T-helper 1 cell (primary cell): ENCODE data around the gene IQSEC3.

ENCODE experiments used
- DNase-seq, 5 donors: peaks; one replicate each; pipeline ENCODE4 v3.0.0-alpha.2; 2012 to 2020

The IQSEC3 gene

DNA sequence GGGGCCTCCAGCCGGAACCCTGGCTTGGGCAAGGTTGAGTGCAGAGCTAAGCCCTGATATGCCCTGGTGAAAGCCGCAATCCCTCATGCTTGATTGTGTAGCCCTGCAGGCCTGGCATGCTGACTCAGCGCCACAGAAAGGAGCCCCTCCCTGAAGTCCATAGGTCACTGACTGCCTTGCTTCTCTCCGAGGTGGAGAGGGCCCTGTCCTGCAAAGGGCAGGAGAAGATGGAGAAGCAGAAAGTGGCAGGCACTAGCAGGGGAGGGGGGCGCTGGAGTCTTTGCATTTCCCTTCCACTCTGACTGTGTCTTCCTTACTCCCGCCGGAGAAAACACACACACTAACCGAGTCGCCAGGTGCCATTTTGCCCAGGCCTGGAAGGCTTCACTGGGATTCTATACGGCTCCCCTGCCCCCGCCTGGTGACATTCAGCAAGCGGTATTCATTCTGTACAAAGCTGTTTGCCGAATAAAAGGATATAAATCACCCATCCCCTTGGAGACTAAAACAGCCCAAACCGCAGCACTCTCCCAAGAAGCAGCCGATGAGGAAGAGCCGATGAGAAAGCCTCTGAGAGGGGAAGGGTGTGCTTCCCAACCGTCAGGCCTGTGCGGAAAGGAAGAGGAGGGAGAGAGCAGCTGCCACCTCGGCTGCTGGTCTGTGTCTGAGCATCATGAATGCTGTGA is 77.5 kb downstream of the IQSEC3 start:
- DNase-seq = no peak

DNA sequence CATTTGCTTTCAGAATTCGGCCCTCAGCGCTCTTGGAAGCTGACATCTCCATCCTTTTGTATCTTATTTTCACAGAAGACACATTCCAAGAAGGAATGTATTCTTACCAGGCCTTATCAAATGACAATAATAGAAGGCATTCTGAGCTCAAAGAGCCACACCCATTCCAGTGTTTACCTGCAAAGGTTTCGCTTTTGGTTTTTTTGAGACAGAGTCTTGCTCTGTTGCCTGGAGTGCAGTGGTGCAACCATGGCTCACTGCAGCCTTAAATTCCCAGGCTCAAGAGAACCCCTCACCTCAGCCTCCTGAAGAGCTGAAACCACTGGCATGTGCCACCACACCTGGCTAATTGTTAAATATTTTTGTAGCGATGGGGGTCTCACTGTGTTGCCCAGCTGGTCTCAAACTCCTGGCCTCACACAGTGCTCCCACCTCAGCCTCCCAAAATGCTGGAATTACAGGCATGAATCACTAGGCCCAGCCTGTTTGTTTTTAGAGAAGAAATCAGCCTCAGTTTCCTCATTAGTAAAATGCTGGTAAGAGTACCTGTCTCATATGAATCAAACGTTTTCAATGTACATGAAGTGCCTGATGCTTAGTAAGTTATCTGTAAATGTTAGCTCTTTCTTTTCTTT is 78.2 kb downstream of the IQSEC3 start:
- DNase-seq = no peak

DNA sequence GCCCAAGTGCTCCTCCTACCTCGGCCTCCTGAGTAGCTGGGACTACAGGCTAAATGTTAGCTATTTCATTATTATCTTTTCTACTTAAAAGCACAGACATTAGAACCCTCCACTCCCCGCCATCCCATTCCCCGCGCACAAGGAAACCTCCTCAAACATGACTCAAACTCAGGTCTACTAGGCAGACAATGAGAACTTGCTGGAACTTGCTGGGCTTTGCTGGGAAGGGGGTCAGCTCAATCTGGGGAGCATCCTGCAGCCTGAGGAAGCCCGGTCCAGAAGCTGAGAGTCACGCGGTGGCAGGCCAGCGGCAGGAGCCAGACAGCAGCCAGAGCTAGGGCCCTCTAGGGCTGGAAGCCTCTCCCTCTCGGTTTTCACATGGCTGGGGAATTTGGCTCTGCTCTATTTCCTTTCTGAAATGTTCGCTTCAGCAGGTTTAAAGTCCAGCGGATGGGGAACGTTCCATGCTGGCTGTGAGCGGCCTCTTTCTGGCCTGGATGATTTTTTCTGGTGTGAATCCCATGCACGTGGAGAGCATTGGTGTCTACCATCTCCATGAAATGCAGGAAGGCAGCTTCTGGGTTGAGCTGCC is 78.9 kb downstream of the IQSEC3 start:
- DNase-seq = no peak

DNA sequence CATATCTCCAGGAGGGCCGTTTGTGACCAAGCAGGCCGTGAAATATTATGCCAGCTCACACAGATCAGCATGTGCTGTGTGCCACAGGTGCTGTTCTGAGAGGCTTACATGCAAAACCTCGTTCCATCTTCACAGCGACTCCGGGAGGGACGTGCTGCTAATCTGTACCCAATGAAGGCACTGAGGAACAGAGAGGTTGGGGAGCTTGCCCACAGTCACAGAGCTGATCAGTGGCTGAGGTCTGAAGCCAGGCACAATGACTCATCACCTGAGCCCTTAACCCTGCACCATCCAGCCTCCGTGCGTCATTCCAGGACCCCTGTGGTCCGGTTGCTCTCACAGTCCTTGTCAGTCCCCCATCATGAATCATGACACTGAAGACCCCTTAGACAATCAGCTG is 80.7 kb downstream of the IQSEC3 start:
- DNase-seq = no peak

DNA sequence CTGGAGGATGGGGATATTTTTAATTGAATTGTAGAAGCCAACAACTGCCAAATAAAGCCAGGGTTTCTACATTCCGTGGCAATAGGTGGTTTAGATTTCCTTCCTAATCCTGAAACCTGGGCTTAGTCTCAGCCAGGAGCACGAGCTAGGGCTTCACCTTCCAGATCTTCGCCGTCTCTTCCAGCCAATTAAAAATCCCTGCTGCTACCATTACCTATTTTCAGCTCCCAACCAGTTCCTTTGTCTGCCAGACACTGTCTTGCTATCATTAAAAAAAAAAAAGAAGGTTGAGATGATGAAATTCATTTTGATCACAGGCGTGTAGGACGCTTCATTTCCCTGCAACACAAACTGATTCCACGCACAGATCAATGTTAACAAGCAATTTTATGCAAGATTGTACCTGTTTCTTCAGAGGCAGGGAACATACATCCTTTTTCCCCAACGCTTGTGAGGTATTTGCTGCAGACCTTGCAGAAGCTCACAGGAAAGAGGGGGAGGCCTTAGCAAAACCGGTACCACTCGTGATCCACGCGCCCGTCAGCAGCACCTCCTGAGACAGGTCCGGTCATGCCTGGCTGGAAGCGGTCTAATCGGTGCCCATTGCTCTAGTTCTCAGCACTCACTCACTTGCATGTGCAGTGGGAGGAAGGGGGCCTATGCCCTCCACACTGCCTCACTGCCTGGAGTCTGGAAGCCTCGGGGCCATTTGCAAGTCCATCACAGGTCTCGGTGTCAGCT is 82.3 kb downstream of the IQSEC3 start:
- DNase-seq = no peak

DNA sequence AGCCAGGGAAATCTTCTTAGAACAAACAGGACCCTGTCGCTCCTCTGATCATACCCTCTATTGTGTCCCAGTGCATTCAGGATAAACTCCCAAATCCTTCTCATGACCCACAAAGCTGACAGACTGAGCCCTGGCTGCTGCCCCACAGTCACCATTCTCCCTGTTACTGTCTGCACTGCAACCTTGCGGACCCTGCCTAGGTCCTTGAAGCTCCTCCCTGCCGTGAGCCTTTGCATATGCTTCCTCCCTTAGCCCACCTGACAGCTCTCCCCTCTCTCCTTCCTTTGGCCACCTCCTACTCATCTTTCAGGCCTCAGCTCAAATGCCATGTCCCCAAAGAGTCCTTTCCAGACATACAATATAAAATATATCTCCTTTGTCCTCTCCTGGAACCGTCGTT is 85.0 kb downstream of the IQSEC3 start:
- DNase-seq = no peak

DNA sequence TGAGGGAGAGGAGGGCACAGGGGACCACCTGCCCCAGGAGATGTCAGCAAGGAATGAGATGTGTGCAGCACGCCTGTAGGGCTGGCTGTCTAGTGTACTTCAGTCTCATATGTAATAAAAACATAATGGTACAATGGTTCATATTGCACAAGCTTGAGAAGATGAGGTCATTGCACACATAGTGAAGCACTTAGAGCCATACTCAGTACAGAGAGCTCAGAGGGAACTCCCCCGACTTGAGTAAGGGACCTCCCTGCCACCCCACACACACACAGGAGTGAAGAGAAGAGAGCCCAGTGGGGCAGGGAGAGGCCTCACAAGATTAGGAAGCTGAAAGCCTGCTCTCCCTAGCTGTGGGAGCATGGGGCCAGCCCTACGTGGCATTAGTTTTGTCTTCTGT is 85.9 kb downstream of the IQSEC3 start:
- DNase-seq = no peak

DNA sequence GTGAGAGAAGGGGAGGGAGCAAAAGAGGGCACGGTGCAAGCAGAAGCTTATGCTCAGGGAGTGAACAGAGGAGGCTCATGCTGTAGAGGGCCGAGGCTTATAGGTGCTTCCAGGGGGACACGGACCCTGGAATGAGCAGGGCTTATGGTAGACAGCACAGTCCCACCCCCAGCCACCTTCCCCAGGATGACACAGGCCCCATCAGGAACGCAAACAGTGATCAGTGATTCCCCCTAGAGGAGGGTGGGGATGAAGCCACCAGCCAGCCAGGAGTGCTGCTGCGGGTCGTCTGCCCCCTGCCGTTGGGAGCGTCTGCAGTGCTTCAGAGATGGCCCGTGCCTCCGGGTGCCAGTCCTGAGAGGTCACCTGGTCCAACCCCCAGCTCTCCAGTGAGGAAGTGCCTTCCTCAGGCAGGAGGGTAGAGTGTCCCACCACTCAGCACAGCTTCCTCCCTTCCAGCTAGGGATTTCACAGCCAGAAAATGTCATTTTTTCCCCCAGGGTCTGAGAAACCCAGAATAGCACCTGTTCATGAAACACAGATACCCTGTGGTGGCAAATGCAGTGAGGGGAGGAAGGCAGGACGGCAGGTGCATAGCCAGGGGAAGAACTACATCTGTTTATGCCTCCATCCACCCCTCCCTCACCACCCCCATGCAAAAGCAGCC is 86.6 kb downstream of the IQSEC3 start:
- peak in 3 of 5 donors; percentile 13 to 42 (median 19) for DNase-seq

DNA sequence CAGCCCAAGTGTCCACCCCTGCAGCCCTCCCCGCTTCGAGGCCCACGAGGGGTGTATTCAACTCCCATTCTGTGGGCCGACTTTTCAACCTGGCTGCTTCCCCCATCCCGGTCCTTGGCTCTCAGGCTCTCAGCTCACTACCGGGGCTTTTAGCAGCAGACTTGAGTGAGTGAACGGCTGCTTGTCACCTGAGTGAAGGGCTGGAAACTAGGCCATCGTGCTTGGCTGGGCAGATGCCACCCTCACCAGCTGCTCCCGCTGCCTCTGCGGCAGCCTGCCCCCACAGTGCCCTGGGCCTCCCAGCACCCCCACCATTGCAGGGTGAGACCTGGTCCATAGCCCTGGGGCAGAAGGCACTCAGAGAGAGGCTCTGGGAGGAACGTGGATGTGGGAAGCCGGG is 87.5 kb downstream of the IQSEC3 start:
- no peak for DNase-seq

DNA sequence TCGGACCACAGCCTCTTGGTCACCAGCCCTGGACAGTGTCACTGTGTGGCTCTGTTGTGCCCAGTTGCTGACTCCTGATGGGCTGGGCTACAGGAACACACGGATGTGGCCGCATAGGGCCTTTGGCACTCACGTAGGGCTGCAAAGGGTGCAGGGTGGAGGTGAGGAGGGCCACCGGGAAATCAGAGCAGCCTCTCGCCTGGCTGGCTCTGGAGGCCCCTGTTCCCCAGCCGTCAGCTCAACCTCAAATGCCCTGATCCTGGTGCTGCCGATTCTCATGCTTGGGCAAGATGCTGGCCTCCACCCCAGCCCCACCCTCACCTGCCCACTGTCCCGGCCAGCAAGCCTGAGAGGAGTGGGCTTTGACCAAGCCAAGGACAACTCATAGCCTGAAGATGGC is 88.4 kb downstream of the IQSEC3 start:
- DNase-seq = no peak

DNA sequence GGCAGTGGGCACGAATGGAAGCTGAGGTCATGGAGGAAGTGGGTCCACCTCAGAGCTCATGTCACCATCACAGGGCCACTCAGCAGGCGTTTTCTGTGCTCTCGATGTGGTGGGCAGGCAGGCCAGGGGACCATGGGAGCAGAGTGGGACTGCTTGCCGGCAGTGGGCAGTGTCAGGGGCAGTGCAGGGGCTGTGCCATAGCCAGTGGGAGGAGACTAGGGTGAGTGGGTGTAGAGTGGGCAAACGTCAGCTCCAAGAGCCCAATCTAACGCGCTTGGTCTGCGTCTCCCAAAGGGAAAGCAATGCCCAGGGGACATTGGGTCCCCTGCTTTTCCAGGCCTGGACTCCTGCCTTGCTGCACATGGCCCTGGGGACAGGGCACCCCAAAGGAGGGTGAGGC is 89.1 kb downstream of the IQSEC3 start:
- DNase-seq = no peak

DNA sequence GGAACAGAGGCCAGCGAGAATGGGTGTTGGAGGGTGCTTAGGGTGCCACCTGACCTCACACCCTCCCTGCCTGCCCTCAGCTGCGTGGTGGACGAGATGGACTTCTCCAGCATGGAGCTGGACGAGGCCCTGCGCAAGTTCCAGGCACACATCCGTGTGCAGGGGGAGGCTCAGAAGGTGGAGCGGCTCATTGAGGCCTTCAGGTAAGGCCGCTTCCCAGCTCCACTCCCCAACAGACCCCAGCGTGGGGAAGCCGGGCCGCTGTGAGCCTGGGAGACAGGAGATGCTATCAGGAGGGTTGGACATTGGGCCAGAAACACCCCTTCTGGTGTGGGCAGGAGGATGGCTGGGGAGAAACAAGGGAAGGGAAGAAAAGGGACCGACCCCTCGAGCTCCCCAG is 90.4 kb downstream of the IQSEC3 start:
- DNase-seq = no peak

DNA sequence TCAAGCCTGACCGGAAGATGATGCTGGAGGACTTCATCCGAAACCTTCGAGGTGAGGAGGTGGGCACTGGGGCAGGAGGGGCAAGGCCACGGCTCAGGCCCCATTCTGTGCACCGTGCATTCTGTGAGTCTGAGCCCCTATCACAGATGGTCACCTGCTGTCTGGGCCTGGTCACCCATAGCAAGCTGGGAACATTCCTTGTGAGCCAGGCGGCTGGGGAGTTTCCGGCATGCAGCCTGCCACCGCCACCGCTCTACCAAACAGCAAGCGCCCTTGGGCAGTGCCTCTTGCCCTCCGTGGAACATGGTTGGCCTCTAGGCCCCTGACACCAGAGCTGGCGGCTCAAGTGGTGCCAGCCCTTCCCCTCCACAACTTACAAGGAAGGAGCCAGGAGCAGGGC is 91.1 kb downstream of the IQSEC3 start:
- DNase-seq = no peak

DNA sequence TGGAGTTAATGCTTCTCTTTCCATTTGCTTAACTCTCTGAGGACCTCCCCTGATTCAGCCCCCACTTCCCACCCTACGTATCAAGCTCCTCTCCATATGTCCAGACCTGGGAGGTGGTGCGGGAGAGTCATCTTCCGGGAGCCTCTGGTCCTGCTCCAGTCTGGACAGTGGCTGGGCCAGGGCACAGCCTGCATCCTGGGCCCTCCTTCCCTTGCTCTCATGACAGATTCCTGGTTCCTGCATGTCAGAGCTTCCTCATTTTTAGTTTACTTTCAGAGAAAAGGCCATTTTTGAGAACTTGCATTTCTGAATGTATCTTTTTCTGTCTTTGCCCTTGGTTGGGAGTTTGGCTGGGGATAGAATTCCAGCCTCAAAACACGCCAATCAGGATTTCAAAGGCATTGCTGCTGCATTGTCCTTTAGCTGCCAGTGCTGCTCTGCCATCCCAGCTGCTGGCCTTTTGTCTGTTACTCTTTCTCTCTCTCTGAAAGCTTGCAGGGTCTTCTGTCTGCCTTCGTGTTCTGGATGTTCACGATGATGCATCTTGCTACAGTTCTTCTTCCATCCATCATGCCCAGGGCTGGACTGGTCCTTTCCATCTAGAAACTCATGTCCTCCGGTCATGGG is 92.7 kb downstream of the IQSEC3 start:
- no peak for DNase-seq

DNA sequence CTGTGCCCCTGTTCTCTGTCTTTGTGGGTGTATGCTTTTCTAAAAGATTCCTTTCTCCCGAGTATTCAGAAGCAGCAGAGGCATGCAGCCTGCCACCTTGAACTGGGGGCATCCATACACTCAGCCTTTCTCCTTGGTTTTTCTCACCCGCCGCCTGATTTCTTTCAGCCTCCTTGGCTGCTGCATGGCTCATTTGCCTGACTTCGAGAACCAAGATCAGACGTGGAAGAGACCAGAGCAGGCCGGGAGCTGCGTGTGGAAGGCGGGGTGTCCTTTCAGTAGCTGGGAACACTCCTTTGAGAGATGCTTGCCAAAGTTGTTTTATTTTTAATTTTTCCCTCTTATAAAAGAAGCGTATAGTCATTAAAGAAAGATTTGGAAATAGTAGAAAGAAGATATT is 94.3 kb downstream of the IQSEC3 start:
- no peak for DNase-seq

DNA sequence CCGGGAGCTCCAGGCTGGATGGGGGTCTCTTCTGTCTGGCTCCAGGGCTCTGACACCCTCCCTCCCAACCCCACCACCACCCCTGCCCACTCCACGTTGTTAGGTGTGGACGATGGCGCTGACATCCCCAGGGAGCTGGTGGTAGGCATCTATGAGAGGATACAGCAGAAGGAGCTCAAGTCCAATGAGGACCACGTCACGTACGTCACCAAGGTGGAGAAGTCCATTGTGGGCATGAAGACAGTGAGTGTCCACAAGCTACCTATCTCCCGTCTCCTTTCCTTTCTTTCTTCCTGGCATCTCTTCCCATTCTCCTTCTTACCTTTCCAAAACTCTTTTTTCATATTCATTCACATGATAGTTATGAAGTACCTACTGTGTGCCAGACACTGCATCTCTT is 95.3 kb downstream of the IQSEC3 start:
- no peak for DNase-seq

DNA sequence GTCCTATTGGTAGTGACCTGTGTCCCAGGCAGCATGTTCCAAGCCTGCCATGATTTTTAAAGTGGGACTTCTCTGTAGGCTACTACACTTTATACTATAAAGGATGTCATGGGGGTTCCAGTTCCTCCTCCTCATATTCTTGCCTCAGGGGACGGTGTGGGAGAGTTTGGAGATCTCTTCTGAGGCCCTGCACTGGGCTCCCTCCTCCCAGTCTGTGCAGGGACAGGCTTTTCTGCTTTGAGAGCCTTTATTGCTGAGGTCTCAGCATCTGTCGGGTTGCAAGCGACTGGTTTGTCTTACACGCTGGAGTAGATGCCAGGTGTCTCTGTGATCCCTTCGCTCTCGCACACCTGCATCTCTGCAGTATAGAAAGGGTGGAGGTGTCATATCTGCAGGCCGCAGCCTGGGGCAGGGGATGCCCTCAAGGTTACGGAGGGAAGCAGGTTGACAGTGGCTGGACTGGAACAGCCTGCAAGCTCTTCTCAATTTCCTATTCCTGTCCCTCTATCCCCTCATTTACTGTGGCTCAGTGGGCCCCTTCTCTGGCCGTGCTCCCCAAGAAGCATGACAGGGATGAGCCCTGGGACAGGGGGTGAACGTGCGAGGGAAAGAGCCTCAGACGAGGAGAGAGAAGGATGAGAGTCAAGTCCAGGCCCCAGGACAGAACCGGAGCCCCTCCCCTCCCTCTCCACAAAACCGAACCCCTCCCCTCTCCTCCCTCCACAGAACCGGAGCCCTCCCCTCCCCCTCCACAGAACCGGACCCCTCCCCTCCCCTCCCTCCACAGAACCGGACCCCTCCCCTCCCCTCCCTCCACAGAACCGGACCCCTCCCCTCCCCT is 96.1 kb downstream of the IQSEC3 start:
- DNase-seq = peak in 1 of 5 donors; percentile 24

DNA sequence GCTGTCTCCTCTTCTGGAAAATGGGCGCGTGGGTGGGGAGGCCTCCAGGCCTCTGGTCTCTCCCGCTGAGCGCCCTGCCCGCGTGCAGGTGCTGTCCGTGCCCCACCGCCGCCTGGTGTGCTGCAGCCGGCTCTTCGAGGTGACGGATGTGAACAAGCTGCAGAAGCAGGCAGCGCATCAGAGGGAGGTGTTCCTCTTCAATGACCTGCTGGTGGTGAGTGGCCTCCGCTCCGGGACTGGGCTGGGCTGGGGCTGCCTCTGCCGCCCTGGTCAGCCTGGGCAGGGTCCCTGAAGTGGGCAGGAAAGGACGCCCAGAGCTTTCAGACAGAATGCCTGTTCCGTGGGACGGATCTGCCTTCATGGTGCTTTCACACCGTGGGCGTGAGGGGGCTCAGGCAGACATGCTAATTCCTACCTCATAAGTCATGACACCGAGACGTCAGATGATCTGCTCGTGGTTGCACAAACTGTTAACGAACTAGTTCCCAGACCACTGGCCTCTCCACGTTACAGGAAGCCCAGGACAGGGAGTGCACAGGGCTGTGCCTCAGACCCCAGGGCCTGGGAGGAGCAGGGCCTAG is 96.9 kb downstream of the IQSEC3 start:
- DNase-seq = no peak

DNA sequence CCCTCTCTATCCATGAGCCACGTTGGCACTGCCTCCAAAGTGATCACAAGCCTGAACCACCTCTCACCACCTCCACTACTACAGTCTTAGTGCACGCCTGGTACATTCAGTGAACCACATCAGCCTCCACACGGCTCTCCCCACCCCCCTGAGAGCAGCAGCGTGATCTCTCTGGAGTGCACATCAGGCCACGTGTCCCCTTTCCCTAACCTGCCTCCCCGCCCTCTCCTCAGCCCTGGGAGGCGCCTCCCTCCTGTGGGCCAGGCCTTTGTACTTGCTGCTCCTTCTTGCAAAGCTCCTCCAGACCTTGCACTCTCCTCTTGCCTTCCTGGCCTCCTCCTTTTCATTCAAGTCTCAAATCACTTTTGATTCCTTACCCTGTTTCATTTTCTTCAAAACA is 97.6 kb downstream of the IQSEC3 start:
- DNase-seq = no peak

DNA sequence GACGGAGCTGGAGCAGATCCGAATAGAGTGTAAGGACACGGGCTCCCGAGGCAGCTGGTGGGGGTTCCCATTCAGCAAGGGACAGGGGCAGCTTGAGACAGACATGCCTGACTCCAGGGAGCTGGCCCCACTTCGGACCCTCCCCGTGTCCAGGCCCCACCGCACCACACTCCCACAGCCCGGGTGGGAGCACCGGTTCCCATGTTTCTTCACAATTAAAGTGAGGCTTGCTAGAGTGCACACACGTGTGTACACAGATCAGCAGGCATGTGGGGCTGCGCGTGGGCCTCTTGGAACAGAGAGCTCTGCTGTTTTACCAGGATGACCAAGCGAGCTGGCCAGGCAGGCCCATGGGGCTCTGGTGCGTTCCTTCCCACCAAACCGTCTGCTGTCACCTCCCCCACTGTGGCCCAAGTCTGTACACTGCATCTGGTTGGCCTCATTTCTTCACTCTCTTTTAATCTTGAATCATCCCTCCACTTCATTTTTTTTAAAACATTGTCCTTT is 99.3 kb downstream of the IQSEC3 start:
- no peak for DNase-seq

DNA sequence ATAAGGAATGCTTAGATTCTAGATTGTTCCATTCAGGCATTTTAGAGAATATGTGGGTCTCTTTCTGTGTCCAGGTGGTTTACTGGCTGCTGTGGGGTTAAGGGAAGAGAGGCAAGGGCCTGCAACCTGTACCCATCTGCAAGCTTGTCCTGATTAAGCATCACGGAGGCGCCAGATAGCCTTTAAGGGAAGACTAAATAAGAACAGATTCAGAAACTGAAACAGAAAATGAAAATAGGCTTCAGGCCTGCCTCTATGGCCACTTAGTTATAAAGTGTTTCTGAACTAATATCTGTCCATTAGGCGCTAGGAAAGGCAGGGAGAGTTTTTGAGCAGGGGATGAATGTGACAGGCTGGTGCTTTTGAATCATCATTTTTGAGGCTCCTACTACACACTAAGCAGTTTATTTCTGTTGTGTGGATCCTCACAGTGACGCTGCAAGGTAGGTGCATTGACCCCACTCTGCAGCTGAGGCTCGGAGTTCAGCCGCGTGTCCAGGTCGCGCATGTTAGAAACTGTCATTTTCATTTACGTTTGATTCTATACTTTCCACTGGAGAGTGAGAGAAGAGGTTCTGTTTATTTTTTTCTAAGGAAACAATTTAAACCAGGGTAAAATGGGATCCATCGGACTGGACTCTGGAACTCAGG is 100.0 kb downstream of the IQSEC3 start:
- DNase-seq = no peak
